Glutamatergic neuron (in vitro differentiated cells): Measurements from ENCODE around the gene PSAP. TPM values are rescaled to one million over a fixed set of nuclear protein-coding genes. Genes with fewer than 3 reads are reported as not detected.
"Not testable (repeated sequence)": the region's sequence is repeated elsewhere in the genome, so short reads cannot be mapped to it uniquely, and the experiment has no call there.

Source experiments
- DNase-seq: peaks from one replicate; pipeline ENCODE4 v3.0.0; 2022
- H3K27ac Mint-ChIP-seq: one replicate; pipeline ENCODE4 v1.8.0; 2020; ENCODE audit warnings: mild to moderate bottlenecking, mixed read lengths, inconsistent platforms; ENCODE audit not compliant: unreplicated experiment
- H3K27me3 Mint-ChIP-seq: one replicate; pipeline ENCODE4 v1.8.0; 2020; ENCODE audit warnings: mild to moderate bottlenecking, moderate library complexity, mixed read lengths, inconsistent platforms; ENCODE audit not compliant: unreplicated experiment
- H3K36me3 Mint-ChIP-seq: one replicate; pipeline ENCODE4 v1.8.0; 2020; ENCODE audit warnings: mild to moderate bottlenecking, mixed read lengths, inconsistent platforms; ENCODE audit not compliant: unreplicated experiment
- H3K4me1 Mint-ChIP-seq: one replicate; pipeline ENCODE4 v1.8.0; 2020; ENCODE audit warnings: mild to moderate bottlenecking, low read depth, mixed read lengths, inconsistent platforms; ENCODE audit not compliant: unreplicated experiment
- H3K4me3 Mint-ChIP-seq: one replicate; pipeline ENCODE4 v1.8.0; 2020; ENCODE audit warnings: mild to moderate bottlenecking, mixed read lengths, inconsistent platforms; ENCODE audit not compliant: unreplicated experiment
- H3K9me3 Mint-ChIP-seq: one replicate; pipeline ENCODE4 v1.8.0; 2020; ENCODE audit warnings: mild to moderate bottlenecking, moderate library complexity, mixed read lengths, inconsistent platforms; ENCODE audit not compliant: unreplicated experiment
- CTCF ChIP-seq: fragments of 200-600 bp; sonication (generic); IDR thresholded peaks from one replicate; pipeline ENCODE4 v1.5.0; 2021; ENCODE audit not compliant: partially characterized antibody, unreplicated experiment
- total RNA-seq: library from RNA; stranded (reverse); fragmentation: NEBNext Ultra II Directional; extraction: Animal tissue kit (Norgen Biotek cat#: 25700); gene quantifications from one replicate; pipeline ENCODE4 v1.2.1, GENCODE V29; 2021; ENCODE audit not compliant: unreplicated experiment

Gene PSAP
- total RNA-seq, 1 donor from 2014 or later: 737 TPM

GRCh38 chr10:71887743-71888142 is 36.7 kb upstream of the PSAP start:
- no peak overlapping the region for H3K27ac Mint-ChIP-seq
- no peak for DNase-seq
- no peaks in the 10 kb centered on the region for H3K36me3 Mint-ChIP-seq
- peak overlapping the region; percentile 97 for H3K4me3 Mint-ChIP-seq
- no peaks in the 10 kb centered on the region for H3K9me3 Mint-ChIP-seq
- peaks cover 10% of the 10 kb centered on the region for H3K27me3 Mint-ChIP-seq
- no peak for TF ChIP-seq CTCF
- peaks cover 3% of the 10 kb centered on the region for H3K4me1 Mint-ChIP-seq

GRCh38 chr10:71882813-71883659 is 32.0 kb upstream of the PSAP start:
- H3K27me3 Mint-ChIP-seq: peaks cover 2% of the 10 kb centered on the region
- H3K9me3 Mint-ChIP-seq: peaks cover 3% of the 10 kb centered on the region
- no peak overlapping the region for H3K4me3 Mint-ChIP-seq
- DNase-seq: no peak
- H3K4me1 Mint-ChIP-seq: peaks cover 3% of the 10 kb centered on the region
- H3K36me3 Mint-ChIP-seq: no peaks in the 10 kb centered on the region
- TF ChIP-seq CTCF: no peak
- no peak overlapping the region for H3K27ac Mint-ChIP-seq

- Mint-ChIP-seq H3K4me3 (no peak overlapping the region), H3K36me3 (no peaks in the 10 kb centered on the region), H3K9me3 (peaks cover 3% of the 10 kb centered on the region), H3K4me1 (peaks cover 5% of the 10 kb centered on the region), H3K27ac (no peak overlapping the region), H3K27me3 (peaks cover 3% of the 10 kb centered on the region)
- no peak for TF ChIP-seq CTCF
- DNase-seq: no peak
Measured at GRCh38 chr10:71881647-71882355, 30.8 kb upstream of the PSAP start.

GRCh38 chr10:71881307-71881624 is 30.2 kb upstream of the PSAP start:
- H3K9me3 Mint-ChIP-seq, DNase-seq, H3K4me3 Mint-ChIP-seq, H3K27me3 Mint-ChIP-seq, H3K27ac Mint-ChIP-seq, H3K4me1 Mint-ChIP-seq, H3K36me3 Mint-ChIP-seq: not testable (repeated sequence)

- no peak for TF ChIP-seq CTCF
- H3K9me3 Mint-ChIP-seq: peaks cover 3% of the 10 kb centered on the region
- peaks cover 3% of the 10 kb centered on the region for H3K27me3 Mint-ChIP-seq
- H3K27ac Mint-ChIP-seq: no peak overlapping the region
- H3K4me3 Mint-ChIP-seq: no peak overlapping the region
- DNase-seq: no peak
- H3K4me1 Mint-ChIP-seq: peaks cover 5% of the 10 kb centered on the region
- H3K36me3 Mint-ChIP-seq: no peaks in the 10 kb centered on the region
Measured at GRCh38 chr10:71880425-71881306, 29.6 kb upstream of the PSAP start.
